ENCODE measurements around the gene ITIH4.

The ITIH4 gene

GRCh38 chr3:52831500-52832301 lies 1.2 kb upstream of the ITIH4 start:
- no peak for DNase-seq (ENCODE audit: low read depth)

DNA sequence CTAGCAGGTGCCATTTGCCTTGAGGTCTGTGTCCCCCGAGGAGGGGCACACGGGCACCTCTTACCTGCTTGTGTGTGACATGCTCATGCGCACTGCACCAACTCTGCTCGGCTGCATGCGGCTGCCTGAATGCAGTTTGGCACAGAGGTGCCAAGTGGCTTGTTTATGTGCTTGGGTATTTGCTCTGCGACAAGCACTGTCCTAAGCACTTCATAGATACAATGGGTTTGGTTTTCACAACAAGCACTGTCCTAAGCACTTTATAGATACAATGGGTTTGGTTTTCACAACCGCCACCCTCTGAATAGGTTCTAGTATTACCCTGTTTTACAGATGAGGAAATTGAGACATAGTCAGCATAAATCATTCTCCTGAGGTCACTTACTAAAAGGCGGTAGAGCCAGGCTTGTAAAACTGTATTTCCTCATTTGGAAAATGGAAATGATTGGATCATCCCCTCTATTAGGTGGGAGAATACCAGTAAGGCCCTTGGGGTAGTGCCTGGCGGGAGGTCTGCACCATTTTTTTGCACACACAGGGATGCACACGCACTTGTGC lies 487 bp downstream of the ITIH4 start:
- DNase-seq (ENCODE audit: low read depth), result no peak

DNA sequence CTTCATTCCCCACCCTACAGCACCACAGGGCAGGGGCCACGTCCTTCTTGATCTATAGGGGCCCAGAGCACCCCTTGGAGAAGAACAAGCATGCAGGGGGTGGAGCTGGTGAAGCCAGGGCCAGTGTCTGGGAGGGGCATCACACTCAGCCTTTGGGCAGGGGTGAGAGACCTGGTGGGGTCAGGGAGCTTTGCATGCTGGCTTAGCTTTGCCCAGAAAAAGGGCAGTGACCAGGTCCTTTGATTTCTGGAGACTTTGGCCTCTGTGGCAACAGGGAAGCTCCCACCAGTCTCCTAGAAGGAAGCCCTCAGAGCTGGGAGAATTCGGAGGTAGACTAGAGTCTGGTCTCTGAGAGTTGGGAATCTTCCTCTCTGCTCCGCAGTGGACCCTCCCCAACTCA lies 990 bp downstream of the ITIH4 start:
- no peak for DNase-seq (ENCODE audit: low read depth)

DNA sequence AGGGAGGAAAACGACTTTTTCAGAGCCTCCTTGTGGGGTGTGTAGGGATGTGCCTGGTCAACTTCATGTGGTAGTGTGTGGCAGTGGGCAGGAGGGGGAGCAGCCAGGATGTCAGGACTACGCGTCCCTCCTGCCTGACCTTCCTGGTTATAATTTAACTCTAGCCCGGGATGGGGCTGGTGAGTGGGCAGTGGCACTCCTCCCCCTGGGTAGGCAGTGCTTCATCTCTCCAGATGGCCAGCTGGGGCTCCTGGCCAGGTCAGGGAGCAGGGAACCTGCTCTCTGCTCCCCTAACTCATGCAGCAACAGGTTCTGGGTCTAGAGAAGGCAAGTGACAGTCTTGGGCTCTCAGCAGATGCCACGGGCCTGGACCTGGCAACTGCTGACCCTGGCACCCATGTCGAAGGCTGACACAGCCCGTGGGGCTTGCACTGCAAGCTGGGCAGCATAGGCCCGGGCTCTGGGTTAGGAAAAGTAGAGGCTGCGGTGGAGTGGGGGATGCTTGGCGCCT lies 2.6 kb downstream of the ITIH4 start:
- DNase-seq (ENCODE audit: low read depth), result no peak

DNA sequence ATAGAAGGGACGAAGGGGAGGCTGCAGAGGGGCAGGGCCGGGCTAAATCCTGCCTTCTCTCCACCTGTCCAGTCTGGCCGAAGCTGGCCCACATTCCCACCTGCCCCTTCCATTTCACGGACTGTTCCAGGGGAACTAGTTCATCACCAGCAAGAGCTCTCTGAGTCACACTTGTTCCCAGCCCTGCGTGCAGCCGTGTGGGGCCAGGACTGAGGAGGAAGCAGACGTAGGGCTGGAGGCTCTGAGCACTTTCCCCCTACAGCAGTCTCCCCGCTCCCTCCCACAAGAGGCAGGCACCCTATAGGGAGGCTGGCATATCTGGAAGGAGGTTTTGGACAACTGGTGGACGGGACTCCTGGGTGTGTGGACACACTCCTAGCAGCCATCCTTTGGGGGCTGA lies 3.0 kb downstream of the ITIH4 start:
- no peak for DNase-seq (ENCODE audit: low read depth)

DNA sequence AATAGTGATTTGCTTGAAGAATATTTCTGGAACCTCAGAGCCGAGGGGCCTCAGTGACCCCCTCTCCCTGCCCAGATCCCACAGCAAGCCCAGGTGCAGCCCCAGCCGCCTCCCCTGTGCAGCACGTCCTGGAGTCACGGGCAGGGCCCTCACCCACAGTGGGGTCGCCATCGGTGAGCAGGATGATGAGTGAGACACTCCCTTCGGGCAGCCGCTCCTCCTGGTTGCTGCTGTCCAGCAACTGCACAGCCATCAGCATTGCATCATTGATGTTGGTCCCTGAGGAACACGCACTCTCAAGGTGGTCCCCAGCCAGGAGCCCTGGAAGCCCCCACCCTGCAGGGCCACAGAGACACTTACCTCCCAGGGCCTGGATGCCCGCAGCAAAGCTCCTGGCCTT lies 6.4 kb downstream of the ITIH4 start:
- no peak for DNase-seq (ENCODE audit: low read depth)

DNA sequence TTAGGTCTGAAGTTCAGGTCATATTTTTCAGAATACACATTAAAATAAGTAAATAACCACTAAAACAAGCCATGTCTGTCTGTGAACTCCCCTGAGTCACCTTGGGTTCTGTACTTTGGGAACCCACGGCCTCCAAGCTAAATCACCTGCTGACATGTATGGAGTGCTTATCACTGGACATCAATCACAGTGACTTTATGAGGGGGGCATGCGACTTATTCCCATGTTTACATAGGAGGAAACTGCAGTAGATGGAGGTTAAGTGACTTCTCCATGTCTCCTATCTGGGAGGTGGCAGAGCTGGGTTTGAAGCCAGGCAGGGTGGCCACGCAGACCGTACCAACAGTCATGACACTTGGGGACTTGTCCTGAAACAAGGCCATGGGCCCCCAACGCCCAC lies 8.1 kb downstream of the ITIH4 start:
- no peak for DNase-seq (ENCODE audit: low read depth)

- no peak for DNase-seq (ENCODE audit: low read depth)
Observed at GRCh38 chr3:52820736-52821135, 9.7 kb downstream of the ITIH4 start.

DNA sequence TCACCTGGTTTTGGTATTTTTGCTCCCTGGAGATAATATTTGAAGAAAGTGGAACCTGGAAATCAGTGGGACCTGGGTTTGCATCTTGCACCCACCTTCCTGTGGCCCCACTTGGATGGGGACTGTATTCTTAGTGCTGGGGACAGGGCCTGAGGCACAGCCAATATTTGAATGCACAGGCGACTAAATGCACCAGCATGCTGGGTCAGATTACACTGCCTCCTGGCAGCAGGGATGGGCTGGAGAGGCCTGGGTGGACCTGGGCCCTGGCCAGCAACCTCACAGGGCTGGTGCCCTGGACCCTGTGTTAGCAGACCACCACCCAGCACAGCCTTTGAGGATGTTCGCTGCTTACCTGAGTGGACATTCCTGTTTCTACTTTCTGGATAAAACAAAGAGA lies 10.5 kb downstream of the ITIH4 start:
- no peak for DNase-seq (ENCODE audit: low read depth)

DNA sequence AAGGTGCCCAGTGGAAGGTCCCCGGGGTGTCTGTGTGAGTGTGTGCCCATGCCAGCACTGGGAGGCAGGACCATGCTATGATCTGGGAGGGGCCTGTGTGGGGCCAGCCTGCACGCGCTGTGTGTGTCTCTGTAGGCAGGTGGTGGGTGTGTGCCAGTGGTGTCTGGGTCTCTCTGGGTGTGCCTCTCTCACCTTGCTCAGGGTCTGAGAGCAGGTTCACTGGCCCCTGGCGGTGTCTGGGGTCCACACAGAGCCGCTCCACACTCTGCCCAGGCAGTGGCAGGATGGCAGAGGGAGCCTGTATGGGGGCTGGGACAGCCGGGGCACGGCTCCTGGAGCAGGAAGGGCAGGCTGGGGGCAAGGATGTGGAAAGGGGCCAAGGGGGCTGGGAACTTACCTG lies 12.6 kb downstream of the ITIH4 start:
- DNase-seq (ENCODE audit: low read depth), result no peak

GRCh38 chr3:52817221-52817620 lies 13.3 kb downstream of the ITIH4 start:
- DNase-seq (ENCODE audit: low read depth), result no peak

DNA sequence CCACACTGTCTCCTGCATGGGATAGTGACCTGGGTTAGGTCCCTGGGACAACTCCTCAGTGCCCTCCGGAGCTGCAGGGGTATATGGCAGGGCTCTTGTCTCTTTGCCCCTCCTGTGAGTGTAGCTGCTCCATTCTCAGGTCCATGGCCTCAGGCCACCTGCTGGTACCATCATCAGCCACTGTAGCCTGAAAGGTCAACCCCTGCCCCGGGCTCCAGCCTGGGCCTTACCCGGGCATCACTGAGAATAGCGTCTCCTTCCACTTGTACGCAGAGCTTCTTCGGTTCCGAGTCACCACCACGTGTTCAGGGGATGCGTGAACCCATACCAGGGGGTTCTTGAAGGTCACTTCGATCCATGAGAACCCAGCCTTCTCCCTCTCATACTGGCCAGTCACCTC lies 13.8 kb downstream of the ITIH4 start:
- no peak for DNase-seq (ENCODE audit: low read depth)

- DNase-seq (ENCODE audit: low read depth), result no peak
Observed at GRCh38 chr3:52816199-52816598, 14.3 kb downstream of the ITIH4 start.

GRCh38 chr3:52813810-52814209 lies 16.7 kb downstream of the ITIH4 start:
- DNase-seq (ENCODE audit: low read depth), result no peak

DNA sequence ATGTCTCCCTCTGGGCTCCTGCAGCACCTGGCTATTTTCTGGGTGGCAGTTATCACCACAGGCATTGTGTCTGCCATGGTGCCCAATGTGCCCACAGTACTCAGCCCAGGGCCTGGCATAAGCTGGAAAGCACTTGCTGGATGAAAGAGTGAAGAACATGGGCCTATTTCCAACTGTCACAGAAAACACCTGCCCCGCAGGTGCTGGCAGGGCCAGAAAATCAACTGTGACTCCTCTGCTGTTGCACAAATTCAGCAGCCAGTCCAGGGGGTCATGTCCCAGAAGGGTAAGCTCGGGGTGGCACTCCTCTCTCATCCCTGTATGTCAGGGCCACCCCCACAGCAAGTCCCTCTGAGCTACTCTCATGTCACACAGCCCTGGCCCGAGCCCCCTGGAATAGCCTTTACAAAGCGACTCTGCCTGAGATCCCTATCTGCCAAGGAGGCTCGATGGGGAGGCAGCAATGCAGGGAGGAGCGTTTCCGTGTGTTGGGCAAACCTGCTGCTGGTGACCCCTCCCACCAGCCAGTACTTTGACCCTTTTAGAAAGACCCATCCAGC lies 18.9 kb downstream of the ITIH4 start:
- DNase-seq (ENCODE audit: low read depth), result no peak

DNA sequence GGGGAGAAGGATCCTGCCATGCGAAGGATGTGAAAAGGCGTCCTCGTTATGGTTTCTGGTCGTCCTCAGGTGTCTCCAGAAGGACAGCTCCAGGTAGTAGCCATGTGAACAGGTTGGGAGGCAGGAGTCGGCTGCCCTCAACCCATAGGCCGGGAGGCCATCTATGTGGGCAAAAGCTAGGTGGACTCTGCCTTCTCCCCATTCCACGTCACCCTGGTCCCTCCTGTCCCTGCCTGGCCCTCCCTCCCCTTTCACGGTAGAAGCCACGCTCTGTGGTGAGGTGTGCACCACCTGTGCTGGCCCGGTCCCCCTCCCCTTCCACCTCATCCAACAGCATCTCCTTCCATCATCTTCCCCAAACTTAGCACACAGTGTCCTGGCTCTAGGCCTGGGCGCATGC lies 19.5 kb downstream of the ITIH4 start:
- no peak for DNase-seq (ENCODE audit: low read depth)

- no peak for DNase-seq (ENCODE audit: low read depth)
Observed at GRCh38 chr3:52809662-52810377, 20.7 kb downstream of the ITIH4 start.

- DNase-seq (ENCODE audit: low read depth), result no peak
Observed at GRCh38 chr3:52809149-52809548, 21.3 kb downstream of the ITIH4 start.

DNA sequence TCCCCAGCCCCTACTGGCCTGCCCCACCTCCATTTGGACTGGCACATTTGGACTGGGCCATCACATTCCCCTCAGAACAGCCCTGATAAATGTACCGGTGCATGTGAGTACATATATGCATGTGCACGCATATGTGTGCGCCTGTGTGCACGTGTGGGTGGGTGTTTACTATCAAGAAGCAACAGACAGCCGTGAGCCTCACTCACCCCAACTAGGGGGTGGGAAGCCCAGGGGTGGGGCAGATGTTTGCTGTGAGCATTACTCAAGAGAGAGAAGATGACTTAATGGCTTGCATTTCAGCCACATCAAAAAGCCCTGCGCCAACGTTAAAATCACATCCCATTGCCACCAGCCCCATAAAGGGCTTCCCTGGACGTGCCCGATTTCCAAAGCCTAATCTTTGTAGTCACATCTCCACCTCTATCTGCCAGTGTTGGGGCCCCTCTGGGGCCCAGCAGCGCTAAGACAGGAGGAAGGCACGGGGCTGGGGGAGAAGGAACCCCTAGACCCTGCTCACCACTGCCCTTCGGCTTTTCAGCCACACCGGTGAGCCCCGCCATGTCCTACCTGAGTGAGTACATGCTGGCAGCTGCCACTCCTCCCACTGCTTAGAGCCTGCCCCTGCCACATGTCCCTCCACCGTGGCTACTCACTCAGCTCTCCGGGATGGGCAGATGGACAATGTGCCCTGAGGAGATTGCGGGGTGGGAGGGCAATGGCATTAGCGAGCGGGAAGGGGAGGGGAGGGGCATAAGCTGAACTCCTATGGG lies 25.0 kb downstream of the ITIH4 start:
- no peak for DNase-seq (ENCODE audit: low read depth)

- no peak for DNase-seq (ENCODE audit: low read depth)
Observed at GRCh38 chr3:52801839-52802238, 28.6 kb downstream of the ITIH4 start.

- no peak for DNase-seq (ENCODE audit: low read depth)
Observed at GRCh38 chr3:52800079-52800478, 30.4 kb downstream of the ITIH4 start.

DNA sequence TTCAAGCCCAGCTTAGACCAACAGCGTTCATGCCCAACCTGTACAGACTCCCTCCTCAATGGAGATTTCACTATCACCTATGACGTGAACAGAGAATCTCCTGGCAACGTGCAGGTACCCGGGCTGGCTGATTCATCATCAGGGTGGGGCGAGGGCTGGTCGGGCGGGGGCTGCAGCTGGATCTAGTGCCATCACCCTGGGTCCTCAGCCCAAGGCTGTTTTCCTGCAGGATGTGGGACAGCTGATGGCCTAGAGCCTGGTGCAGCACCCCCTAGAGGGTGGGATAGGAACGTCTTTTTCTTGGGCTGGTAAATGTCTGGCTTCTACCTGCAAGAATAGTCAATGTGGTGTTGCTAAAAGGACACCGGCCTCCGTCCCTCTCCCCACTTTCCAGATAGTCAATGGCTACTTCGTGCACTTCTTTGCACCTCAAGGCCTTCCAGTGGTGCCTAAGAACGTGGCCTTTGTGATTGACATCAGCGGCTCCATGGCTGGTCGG lies 31.4 kb downstream of the ITIH4 start:
- no peak for DNase-seq (ENCODE audit: low read depth)
